SK-MEL-5 (cell line): ENCODE measurements around the gene PRPF40B. TPM values are rescaled to one million over a fixed set of nuclear protein-coding genes. Genes with fewer than 3 reads are reported as not detected.

Experiments
- DNase-seq: peaks from one replicate; pipeline ENCODE4 v3.0.0-alpha.2; 2016; ENCODE audit warnings: low read depth, low spot score
- in situ Hi-C: cut with HindIII; loops from 2 replicates; pipeline ENCODE4 v1.10.0; 2016; ENCODE audit warnings: low sequenced_read_pairs, high pct_unique_total_duplicates, low pct_unique_long_range_greater_than_20kb
- total RNA-seq: library from RNA; depleted of rRNA; stranded (reverse); fragments of >200 nt; shearing (Covaris generic); gene quantifications from 2 replicates; pipeline ENCODE4 v1.2.3, GENCODE V29; 2014

PRPF40B gene
- total RNA-seq, 1 experiment from 2014 or later: 13.3 TPM

DNA sequence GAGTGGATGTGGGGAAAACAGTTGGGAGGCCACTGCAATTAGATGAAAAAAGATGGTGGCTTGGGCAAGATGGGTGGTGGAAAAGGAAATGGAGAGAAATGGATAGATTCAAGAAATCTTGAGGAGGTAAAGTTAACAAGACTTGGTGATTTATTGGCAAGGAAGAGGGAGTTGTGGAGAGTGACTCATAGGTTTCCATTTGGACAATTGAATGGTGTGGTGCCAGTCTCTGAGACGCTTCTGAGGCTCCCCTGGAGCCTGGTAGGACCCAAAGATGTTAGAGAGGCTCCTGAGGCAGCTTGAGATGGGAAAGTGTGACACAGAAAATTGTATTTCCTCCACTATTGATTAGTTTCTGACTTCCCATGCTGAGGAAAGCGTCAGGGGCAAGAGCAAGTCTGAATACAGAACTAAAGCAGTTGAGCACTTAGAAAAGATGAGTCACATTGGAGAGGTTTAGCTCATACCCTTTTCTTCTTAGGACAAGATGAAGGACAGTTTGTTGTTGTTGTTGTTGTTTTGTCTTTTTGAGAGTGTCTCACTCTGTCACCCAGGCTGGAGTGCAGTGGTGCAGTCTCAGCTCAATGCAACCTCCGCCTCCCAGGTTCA is 4.5 kb downstream of the PRPF40B start:
- no peak for DNase-seq
- in situ Hi-C loops: no loop called here

GRCh38 chr12:49631336-49631907 is 8.1 kb downstream of the PRPF40B start:
- in situ Hi-C loops: no loop called here
- no peak for DNase-seq

GRCh38 chr12:49632401-49632800 is 9.0 kb downstream of the PRPF40B start:
- in situ Hi-C loops: no loop called here

DNA sequence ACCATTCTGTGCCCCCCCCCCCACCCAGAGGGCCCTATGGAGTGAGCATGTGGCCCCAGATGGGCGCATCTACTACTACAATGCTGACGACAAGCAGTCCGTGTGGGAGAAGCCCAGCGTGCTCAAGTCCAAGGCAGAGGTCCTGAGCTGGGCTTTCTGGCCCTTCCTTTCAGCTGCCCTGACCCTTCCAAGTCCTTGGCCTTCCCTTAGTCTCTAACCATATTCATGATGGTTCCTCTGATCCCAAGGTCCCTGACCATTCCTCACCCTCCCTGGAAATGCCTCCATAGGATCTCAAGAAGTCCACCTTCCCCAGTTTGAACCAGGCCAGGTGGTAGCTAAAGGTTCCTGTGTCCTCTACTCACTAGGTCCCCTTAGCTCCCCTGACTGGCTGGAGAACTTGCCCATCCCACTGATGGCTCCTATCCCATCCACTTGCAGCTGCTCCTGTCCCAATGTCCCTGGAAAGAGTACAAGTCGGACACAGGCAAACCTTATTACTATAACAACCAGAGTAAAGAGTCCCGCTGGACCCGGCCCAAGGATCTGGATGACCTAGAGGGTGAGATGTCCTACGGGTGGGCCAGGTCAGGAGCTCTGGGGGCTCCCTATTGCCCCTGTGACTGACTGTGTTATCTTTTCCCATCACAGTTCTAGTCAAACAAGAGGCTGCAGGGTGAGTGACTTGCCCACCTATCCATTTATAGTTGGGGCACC is 9.8 kb downstream of the PRPF40B start:
- no peak for DNase-seq
- in situ Hi-C loops: no loop called here

More at GRCh38 chr12:49632401-49632800, 9.0 kb downstream of the PRPF40B start:
- peak; percentile 32 for DNase-seq

- in situ Hi-C loops: no loop called here
- no peak for DNase-seq
Observed at GRCh38 chr12:49633703-49634345, 10.5 kb downstream of the PRPF40B start.

- in situ Hi-C loops: no loop called here
- DNase-seq: no peak
Observed at GRCh38 chr12:49635036-49635435, 11.7 kb downstream of the PRPF40B start.

DNA sequence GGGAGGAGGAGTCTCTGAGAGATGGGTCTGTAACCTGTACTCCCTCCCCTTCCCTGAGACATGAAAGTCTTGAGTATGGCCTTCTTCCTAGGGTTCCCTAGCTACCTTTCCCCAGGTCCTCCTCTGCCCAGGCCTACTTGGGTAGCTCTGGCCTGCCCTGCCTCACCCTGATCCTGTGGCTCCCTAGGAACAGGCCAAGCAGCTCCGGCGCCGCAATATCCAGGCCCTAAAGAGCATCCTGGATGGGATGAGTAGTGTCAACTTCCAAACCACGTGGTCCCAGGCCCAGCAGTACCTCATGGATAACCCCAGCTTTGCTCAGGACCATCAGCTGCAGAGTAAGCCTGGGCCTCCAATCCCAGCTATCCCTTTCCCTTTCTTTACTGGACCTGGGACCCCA is 12.3 kb downstream of the PRPF40B start:
- in situ Hi-C loops: no loop called here
- DNase-seq: no peak

DNA sequence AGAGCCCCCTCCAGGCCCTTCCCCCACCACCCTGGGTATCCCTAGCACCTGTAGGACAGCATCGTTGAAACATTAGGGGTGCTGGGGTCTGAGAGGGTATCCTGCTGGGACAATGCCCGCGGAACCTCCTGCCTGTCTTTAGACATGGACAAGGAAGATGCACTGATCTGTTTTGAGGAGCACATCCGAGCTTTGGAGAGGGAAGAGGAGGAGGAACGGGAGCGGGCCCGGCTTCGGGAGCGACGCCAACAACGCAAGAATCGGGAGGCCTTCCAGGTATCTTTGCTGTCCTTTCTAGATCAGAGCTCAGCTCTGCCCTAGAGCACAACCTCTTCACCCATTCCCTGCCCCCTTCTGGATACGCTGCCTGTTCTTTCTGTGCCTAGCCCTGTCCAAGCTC is 13.2 kb downstream of the PRPF40B start:
- in situ Hi-C loops: no loop called here
- DNase-seq: no peak

DNA sequence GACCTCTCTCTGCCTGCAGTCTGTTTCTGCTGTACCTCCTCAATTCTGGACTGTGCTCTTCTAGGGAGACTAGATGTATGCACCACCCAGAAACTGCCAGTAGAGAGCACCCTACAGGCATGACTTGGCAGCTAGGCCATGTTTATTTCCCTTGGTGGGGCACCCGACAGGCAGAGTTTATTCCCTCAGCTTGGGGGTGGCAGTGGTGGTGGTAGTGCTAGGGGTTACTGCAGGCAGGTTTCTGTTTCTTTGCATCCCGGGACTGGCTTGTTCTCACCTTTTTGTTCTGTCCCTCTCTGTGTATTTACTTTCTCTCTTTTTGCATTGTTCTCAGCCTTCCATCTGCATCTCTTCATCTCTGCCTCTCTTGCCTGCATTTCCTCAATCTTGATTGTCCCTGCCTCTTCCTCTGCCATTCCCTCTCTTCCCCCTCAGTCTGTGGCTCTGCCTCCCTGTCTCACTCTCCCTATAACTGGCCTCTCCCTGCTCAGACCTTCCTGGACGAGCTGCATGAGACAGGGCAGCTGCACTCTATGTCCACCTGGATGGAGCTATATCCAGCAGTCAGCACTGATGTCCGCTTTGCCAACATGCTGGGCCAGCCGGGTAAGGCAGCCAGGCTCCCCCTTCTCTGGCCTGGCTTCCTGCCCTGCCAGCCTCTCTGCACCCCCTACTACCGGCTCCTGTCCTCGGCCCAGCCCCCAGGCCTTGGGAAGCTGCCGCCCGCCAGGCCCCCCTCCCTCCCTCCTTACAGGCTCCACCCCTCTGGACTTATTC is 13.8 kb downstream of the PRPF40B start:
- peak; percentile 80 for DNase-seq
- in situ Hi-C loops: no loop called here

- DNase-seq: no peak
- in situ Hi-C loops: no loop called here
Observed at GRCh38 chr12:49641748-49642369, 18.5 kb downstream of the PRPF40B start.

GRCh38 chr12:49642370-49642802 is 19.0 kb downstream of the PRPF40B start:
- DNase-seq: no peak
- in situ Hi-C loops: no loop called here

- in situ Hi-C loops: no loop called here
- no peak for DNase-seq
Observed at GRCh38 chr12:49643135-49643534, 19.8 kb downstream of the PRPF40B start.

DNA sequence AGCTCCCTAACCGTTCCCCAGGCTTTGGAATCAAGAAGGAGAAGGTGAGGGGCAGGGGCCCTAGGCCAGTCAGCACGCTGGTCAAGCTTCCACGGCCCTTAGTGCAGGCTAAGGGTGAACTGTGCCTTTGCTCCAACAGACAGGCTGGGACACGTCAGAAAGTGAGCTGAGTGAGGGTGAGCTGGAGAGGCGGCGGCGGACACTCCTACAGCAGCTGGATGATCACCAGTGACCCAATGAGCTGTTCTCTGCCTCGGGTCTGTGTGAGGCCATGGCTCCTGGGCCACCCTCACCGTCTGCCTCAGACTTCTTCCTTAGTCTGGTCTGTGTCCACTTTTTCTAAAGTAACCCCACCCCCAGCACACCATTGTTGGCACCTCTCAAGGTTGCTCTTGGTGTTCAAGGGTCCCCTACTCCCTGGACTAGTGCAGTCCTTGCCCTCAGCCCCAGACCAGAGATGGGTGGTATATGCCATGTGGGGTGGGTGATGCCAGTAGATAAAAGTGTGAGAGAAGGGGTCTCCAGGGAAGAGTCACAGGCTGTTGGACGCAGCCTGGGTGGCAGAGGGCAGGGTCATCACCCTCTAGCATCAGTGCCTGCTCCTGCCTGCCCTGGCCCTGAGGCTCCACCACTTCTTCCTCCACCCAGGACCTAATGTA is 20.7 kb downstream of the PRPF40B start:
- no peak for DNase-seq
- in situ Hi-C loops: no loop called here

- in situ Hi-C loops: no loop called here
Observed at GRCh38 chr12:49644620-49644994, 21.2 kb downstream of the PRPF40B start.

DNA sequence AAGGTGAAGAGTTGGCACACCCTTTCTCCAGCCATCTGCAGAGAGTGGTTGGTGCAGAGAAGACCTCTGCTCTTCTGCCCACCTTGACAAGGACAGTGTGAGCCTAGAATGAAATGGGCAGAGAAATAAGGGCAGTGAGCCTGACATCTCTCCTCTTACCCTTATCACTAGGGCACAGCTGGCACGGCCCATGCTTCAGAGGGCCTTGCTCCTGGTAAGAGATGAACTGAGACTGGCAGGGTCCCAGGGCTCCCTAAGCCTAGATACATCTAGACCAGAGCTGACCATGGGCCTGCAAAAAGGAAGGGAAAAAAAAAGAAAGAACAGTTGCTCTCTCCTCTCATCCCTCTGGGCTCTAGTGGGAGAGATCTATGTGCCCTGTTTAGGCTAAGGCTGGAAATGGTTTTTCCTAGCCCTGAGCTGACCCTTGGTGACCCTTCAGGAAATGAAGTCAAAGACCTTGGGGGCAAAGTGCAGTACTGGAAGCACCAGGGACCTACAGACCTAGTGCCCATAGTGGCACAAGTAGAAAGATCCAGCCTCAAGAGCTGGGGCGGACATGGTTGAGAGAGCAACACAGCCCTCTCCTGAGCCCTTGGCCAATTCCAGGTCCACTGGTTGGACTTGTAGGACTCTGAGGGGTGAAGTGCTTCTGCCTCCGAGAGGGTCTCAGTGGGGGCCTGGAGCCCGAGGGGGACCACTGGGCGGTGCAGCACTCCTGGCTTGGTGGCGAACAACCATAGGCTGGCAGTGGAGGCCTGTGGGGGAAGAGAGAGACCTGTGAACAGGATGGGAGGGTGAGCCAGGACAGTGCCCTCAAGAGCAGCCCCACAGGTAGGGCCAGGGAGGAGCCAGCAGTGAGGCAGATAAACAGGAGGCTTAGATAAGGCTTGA is 22.0 kb downstream of the PRPF40B start:
- DNase-seq: no peak
- in situ Hi-C loops: no loop called here

More at GRCh38 chr12:49644620-49644994, 21.2 kb downstream of the PRPF40B start:
- peak; percentile 78 for DNase-seq

- in situ Hi-C loops: no loop called here
Observed at GRCh38 chr12:49646331-49646830, 23.0 kb downstream of the PRPF40B start.

More at GRCh38 chr12:49646331-49646830, 23.0 kb downstream of the PRPF40B start:
- DNase-seq: no peak
